Ishikawa (cell line): ENCODE results near the gene HOXA7.

Source experiments
- CREB1 ChIP-seq: IDR thresholded peaks from 2 replicates; pipeline ENCODE4 v1.6.1; 2012; ENCODE audit warnings: low read depth
- NFIC ChIP-seq: IDR thresholded peaks from 2 replicates; pipeline ENCODE4 v1.6.1; 2012
- YY1 ChIP-seq: IDR thresholded peaks from 2 replicates; pipeline ENCODE4 v1.6.1; 2012; ENCODE audit warnings: low read depth

DNA sequence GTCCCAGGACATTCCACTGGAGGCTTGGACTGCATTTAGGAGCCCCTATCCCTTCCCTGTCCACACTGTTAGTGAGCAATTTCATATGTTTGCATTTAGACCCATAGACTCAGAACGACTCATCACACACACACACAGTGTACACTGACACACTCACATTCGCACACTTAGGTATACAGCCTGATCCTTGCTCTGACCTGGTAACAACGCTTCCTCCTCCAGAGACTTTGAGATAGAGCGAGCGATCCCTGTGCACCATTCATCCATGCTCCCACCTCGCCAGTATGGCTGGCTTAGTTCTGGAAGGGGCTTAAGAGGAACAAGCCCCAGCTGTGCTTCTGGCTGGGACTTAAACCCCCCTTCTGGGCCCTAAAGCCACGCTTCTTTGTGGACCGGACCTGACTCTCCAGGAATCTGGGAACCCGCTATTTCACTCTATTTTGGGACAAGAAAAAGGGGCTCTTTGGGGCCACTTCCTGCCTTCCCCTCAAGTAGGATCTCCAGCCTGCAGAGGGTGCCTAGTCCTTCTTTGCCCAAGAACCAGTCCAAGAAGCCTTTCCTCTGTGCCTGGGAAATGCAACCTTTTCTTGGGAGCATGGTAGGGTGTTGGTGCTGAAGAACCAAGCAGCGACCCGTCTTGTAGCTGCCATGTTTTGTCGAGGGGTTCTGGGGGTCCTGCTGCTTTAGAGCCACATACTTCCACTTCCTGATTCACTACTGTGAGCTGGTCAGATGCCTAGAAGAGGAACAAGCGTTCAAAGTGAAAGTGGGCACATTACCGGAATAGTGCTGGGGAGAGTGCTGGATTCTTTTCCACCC lies 44.5 kb upstream of the HOXA7 start:
- TF ChIP-seq CREB1 (no peak), NFIC (no peak), YY1 (no peak)
